ENCODE data around the gene PADI3. TPM values are rescaled to one million over a fixed set of nuclear protein-coding genes. Genes with fewer than 3 reads are reported as not detected.

PADI3 gene
- total RNA-seq, 1 experiment from 2014 or later = 2.5 TPM

DNA sequence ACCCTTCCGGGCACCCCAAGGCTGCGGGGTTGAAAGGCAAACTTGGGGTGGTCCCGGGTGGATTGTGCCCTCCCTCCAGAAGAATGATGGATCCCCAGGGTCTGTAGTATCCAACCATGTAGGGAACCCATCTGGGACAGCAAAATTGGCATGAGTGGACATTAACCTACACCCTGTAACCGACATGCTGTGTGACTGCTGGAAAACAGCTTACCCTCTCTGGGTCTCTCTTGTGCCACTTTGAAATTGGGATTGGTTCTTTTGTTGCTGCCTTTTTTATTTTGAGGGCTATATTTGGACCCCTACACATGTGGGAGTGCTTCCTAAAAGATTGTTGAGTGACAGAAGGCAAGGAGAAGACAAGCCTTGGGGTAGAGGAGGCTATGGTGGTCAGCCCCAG lies 24.5 kb upstream of the PADI3 start:
- Histone ChIP-seq H2AFZ (ENCODE audit: low read length) (no peak overlapping the region), H3K9ac (ENCODE audit: extremely low read depth, insufficient read length, low read length) (no peak overlapping the region), H3K56ac (ENCODE audit: insufficient read length, low read depth, low read length) (no peak overlapping the region), H3K14ac (ENCODE audit: insufficient read depth, low read length) (no peak overlapping the region), H3T11ph (ENCODE audit: low read length) (no peak overlapping the region), H3K79me1 (ENCODE audit: insufficient read depth, low read depth, low read length, poor library complexity, severe bottlenecking) (no peaks in the 10 kb centered on the region), H3K27me3 (ENCODE audit: insufficient read depth, low read length) (no peaks in the 10 kb centered on the region), H3K4me2 (ENCODE audit: insufficient read depth, insufficient read length, low read length) (no peak overlapping the region), H3K23ac (ENCODE audit: insufficient read length, low read depth, low read length) (no peak overlapping the region), H3K4me1 (ENCODE audit: insufficient read depth, low read length) (no peaks in the 10 kb centered on the region), H3K27ac (ENCODE audit: insufficient read length, low read depth, low read length) (no peak overlapping the region), H2BK12ac (ENCODE audit: insufficient read length, low read depth, low read length) (no peak overlapping the region), H2BK20ac (ENCODE audit: low read depth, low read length, poor library complexity, severe bottlenecking) (no peak overlapping the region), H2AK5ac (ENCODE audit: insufficient read length, low read length) (no peak overlapping the region), H3K18ac (ENCODE audit: insufficient read length, low read depth, low read length) (no peak overlapping the region), H3K9me3 (ENCODE audit: control insufficient read depth, low read depth, low read length) (no peaks in the 10 kb centered on the region), H4K91ac (ENCODE audit: insufficient read length, low read depth, low read length) (no peak overlapping the region), H3K23me2 (ENCODE audit: insufficient read length, low read depth, low read length, poor library complexity, severe bottlenecking) (no peaks in the 10 kb centered on the region), H4K20me1 (ENCODE audit: control insufficient read depth, insufficient read depth, insufficient read length) (no peaks in the 10 kb centered on the region), H4K5ac (ENCODE audit: insufficient read length, low read depth, low read length) (no peak overlapping the region), H4K8ac (replicated peaks; ENCODE audit: insufficient read length, low read depth, low read length) (no peak overlapping the region), H2BK120ac (ENCODE audit: low read depth, low read length, poor library complexity, severe bottlenecking) (no peak overlapping the region), H3K4ac (ENCODE audit: low read depth, low read length) (no peak overlapping the region), H3K79me2 (ENCODE audit: insufficient read depth, low read length) (no peaks in the 10 kb centered on the region), H2BK5ac (ENCODE audit: insufficient read length, low read length) (no peak overlapping the region), H2BK15ac (ENCODE audit: low read depth, low read length) (no peak overlapping the region)
- peaks cover 7% of the 10 kb centered on the region for H3K27me3 Mint-ChIP-seq (ENCODE audit: low read depth)
- no peaks in the 10 kb centered on the region for H3K9me3 Mint-ChIP-seq
- TF ChIP-seq, protein P1, sequence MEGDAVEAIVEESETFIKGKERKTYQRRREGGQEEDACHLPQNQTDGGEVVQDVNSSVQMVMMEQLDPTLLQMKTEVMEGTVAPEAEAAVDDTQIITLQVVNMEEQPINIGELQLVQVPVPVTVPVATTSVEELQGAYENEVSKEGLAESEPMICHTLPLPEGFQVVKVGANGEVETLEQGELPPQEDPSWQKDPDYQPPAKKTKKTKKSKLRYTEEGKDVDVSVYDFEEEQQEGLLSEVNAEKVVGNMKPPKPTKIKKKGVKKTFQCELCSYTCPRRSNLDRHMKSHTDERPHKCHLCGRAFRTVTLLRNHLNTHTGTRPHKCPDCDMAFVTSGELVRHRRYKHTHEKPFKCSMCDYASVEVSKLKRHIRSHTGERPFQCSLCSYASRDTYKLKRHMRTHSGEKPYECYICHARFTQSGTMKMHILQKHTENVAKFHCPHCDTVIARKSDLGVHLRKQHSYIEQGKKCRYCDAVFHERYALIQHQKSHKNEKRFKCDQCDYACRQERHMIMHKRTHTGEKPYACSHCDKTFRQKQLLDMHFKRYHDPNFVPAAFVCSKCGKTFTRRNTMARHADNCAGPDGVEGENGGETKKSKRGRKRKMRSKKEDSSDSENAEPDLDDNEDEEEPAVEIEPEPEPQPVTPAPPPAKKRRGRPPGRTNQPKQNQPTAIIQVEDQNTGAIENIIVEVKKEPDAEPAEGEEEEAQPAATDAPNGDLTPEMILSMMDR (conservative IDR thresholded peaks at IDR 0.05) = no peak
- H3K4me3 Mint-ChIP-seq = no peak overlapping the region
- DNase-seq = no peak
- no peaks in the 10 kb centered on the region for H3K4me1 Mint-ChIP-seq
- no peak overlapping the region for H3K27ac Mint-ChIP-seq
- no CpG with 5 or more reads among the region's 4 CpGs for WGBS (ENCODE audit: extremely low coverage, insufficient read length, low lambda C conversion rate)
- H3K36me3 Mint-ChIP-seq (ENCODE audit: insufficient read depth in 1 of 3, low read depth in 3 of 3) = no peaks in the 10 kb centered on the region

Measured in H9 (cell line).